GM12878 (cell line): Measurements from ENCODE around the gene KRT80. TPM values are rescaled to one million over a fixed set of nuclear protein-coding genes. Genes with fewer than 3 reads are reported as not detected.

Experiments used
- ATAC-seq: fragments of 200-7000 bp; cut with Tn5 transposase; 3 replicates; pipeline ENCODE4 v1.9.1; 2020; ENCODE audit warnings: mild to moderate bottlenecking, moderate library complexity
- BruUV-seq: library from RNA; stranded (reverse); fragments of 400-500 nt; replicated peaks from 2 replicates; lab custom pipeline; 2021; lab: Mats Ljungman, UMichigan
- CTCF ChIA-PET: fragments of 300-600 bp; sonication (Branson Sonifier 250); formaldehyde crosslinking; extraction: SDS; loops from one replicate; lab custom pipeline; 2021; ENCODE audit warnings: inconsistent platforms; lab: Yijun Ruan, JAX
- POLR2A ChIA-PET: fragments of 350-600 bp; formaldehyde crosslinking; extraction: SDS; loops from one replicate; lab custom pipeline; 2021; ENCODE audit warnings: inconsistent platforms; lab: Charles Lee
- RAD21 ChIA-PET: fragments of 300-600 bp; sonication (Branson Sonifier 250); formaldehyde crosslinking; loops from one replicate; lab custom pipeline; 2023; ENCODE audit warnings: antibody characterized with exemption; ENCODE audit not compliant: unreplicated experiment; lab: Charles Lee
- SMC1A ChIA-PET: fragments of 300-600 bp; sonication (Branson Sonifier 250); formaldehyde crosslinking; loops from one replicate; lab custom pipeline; 2023; ENCODE audit not compliant: unreplicated experiment, uncharacterized antibody; lab: Charles Lee
- DNase-seq: peaks from one replicate; pipeline ENCODE4 v3.0.0-alpha.2; 2011; ENCODE audit warnings: low read depth, low spot score
- FAIRE-seq: peaks from 3 replicates; lab custom pipeline; 2011; peaks lifted over from hg19 to GRCh38; lab: Jason Lieb, UNC
- H2AFZ ChIP-seq: 2 replicates; pipeline ENCODE4 v1.6.0; 2011; ENCODE audit warnings: low read depth, low read length, control low read depth; ENCODE audit not compliant: control insufficient read depth
- H3K27ac ChIP-seq: 2 replicates; pipeline ENCODE4 v1.5.1; 2011; ENCODE audit warnings: control low read depth; ENCODE audit not compliant: control insufficient read depth, insufficient read depth
- H3K27me3 ChIP-seq, 2 experiments: replicated peaks in 1 of 2; 2 replicates each; pipeline versions ENCODE4 v1.6.0 to v1.6.1; 2011; ENCODE audit warnings: low read length in 1 of 2; ENCODE audit not compliant: control insufficient read depth in 2 of 2, insufficient read depth in 2 of 2
- H3K36me3 ChIP-seq, 2 experiments: 2 replicates each; pipeline ENCODE4 v1.5.1; 2011; ENCODE audit warnings: low read length in 1 of 2; ENCODE audit not compliant: control insufficient read depth in 2 of 2, insufficient read depth in 2 of 2
- H3K4me1 ChIP-seq: 2 replicates; pipeline ENCODE4 v1.6.1; 2011; ENCODE audit warnings: mild to moderate bottlenecking, low read length, moderate library complexity, mixed read lengths; ENCODE audit not compliant: control insufficient read depth, insufficient read depth
- H3K4me2 ChIP-seq: 2 replicates; pipeline ENCODE4 v1.6.0; 2011; ENCODE audit warnings: control low read depth; ENCODE audit not compliant: control insufficient read depth, insufficient read depth
- H3K4me3 ChIP-seq: fragments of 200-600 bp; sonication (generic); 2 replicates; pipeline ENCODE4 v1.5.1; 2016
- H3K79me2 ChIP-seq: 2 replicates; pipeline ENCODE4 v1.6.0; 2011; ENCODE audit warnings: low read length; ENCODE audit not compliant: control insufficient read depth, insufficient read depth
- H3K9ac ChIP-seq: 2 replicates; pipeline ENCODE4 v1.8.0; 2011; ENCODE audit warnings: low read length, control low read depth, mixed read lengths; ENCODE audit not compliant: control insufficient read depth, insufficient read depth
- H3K9me3 ChIP-seq: replicated peaks from 3 replicates; pipeline ENCODE4 v1.5.1; 2011; ENCODE audit warnings: mild to moderate bottlenecking, low read length; ENCODE audit not compliant: control insufficient read depth, insufficient read depth
- H4K20me1 ChIP-seq: 2 replicates; pipeline ENCODE4 v1.6.0; 2011; ENCODE audit not compliant: control insufficient read depth, insufficient read depth
- BHLHE40 ChIP-seq, 2 experiments: fragments of 450-650 bp in 1 of 2; IDR thresholded peaks; 2 replicates each; pipeline ENCODE4 v1.6.1; 2011 to 2017; ENCODE audit warnings: low read depth in 2 of 2, borderline replicate concordance in 1 of 2, improper control_type of control experiment in 1 of 2, low read length in 1 of 2, mild to moderate bottlenecking in 1 of 2
- CREB1 ChIP-seq: IDR thresholded peaks from 2 replicates; pipeline ENCODE4 v1.6.1; 2012; ENCODE audit warnings: low read depth, mild to moderate bottlenecking, inconsistent platforms
- CREM ChIP-seq: IDR thresholded peaks from 2 replicates; pipeline ENCODE4 v1.6.1; 2014; ENCODE audit warnings: antibody characterized with exemption, low read depth
- MLLT1 ChIP-seq: fragments of 450-650 bp; IDR thresholded peaks from 2 replicates; pipeline ENCODE4 v1.6.1; 2016; ENCODE audit warnings: mild to moderate bottlenecking
- NKRF ChIP-seq: fragments of 450-650 bp; conservative IDR thresholded peaks from 2 replicates; pipeline ENCODE4 v1.6.1; 2017; ENCODE audit warnings: mild to moderate bottlenecking, moderate library complexity
- NRF1 ChIP-seq: conservative IDR thresholded peaks from 2 replicates; pipeline ENCODE4 v1.6.1; 2011; ENCODE audit warnings: mild to moderate bottlenecking, low read depth, low read length, improper control_type of control experiment
- PKNOX1 ChIP-seq: fragments of 450-650 bp; IDR thresholded peaks from 2 replicates; pipeline ENCODE4 v1.6.1; 2016; ENCODE audit warnings: mild to moderate bottlenecking
- POLR2A ChIP-seq: IDR thresholded peaks from 2 replicates; pipeline ENCODE4 v1.6.1; 2011; ENCODE audit warnings: low read depth, mild to moderate bottlenecking, low read length
- POU2F2 ChIP-seq: IDR thresholded peaks from 3 replicates; pipeline ENCODE4 v1.6.1; 2011; ENCODE audit warnings: low read depth, mild to moderate bottlenecking, low read length, borderline replicate concordance
- RBBP5 ChIP-seq: fragments of 200-600 bp; sonication (generic); conservative IDR thresholded peaks from 2 replicates; pipeline ENCODE4 v1.6.1; 2016
- SIX5 ChIP-seq: IDR thresholded peaks from 2 replicates; pipeline ENCODE4 v1.6.1; 2011; ENCODE audit warnings: mild to moderate bottlenecking, low read depth, low read length, moderate library complexity; ENCODE audit not compliant: severe bottlenecking
- SPI1 ChIP-seq: IDR thresholded peaks from 2 replicates; pipeline ENCODE4 v1.6.1; 2011; ENCODE audit warnings: low read depth, mild to moderate bottlenecking, low read length, moderate library complexity, borderline replicate concordance; ENCODE audit not compliant: insufficient read depth
- USF1 ChIP-seq: IDR thresholded peaks from 2 replicates; pipeline ENCODE4 v1.6.1; 2011; ENCODE audit warnings: borderline replicate concordance, low read depth, mild to moderate bottlenecking, moderate library complexity, mixed read lengths, low read length; ENCODE audit not compliant: insufficient read depth; ENCODE audit errors: extremely low read length
- WRNIP1 ChIP-seq: IDR thresholded peaks from 2 replicates; pipeline ENCODE4 v1.6.1; 2011; ENCODE audit warnings: low read depth, low read length, improper control_type of control experiment, borderline replicate concordance
- YY1 ChIP-seq: IDR thresholded peaks from 2 replicates; pipeline ENCODE4 v1.6.1; 2011; ENCODE audit warnings: low read depth, mild to moderate bottlenecking, low read length
- ZNF24 ChIP-seq: fragments of 450-650 bp; IDR thresholded peaks from 2 replicates; pipeline ENCODE4 v1.6.1; 2017; ENCODE audit warnings: antibody characterized with exemption, mild to moderate bottlenecking
- WGBS: methylation state at CpG from one replicate; pipeline ENCODE4 v1.1.6; 2016; ENCODE audit warnings: low lambda C conversion rate; ENCODE audit not compliant: insufficient replicate concordance, insufficient coverage; ENCODE audit errors: missing lambda C conversion rate; 5-methylcytosine and 5-hydroxymethylcytosine counted together
- in situ Hi-C: fragments of 300-500 bp; cut with MboI; formaldehyde crosslinking; loops from 9 replicates; pipeline ENCODE4 v1.14.3; 2018; ENCODE audit warnings: mixed read lengths
- intact Hi-C: fragments of 100-400 bp; cut with micrococcal nuclease; formaldehyde crosslinking; loops from one replicate; pipeline ENCODE4 v1.14.2; 2022; ENCODE audit not compliant: unreplicated experiment
- polyA plus RNA-seq, 11 experiments: library from polyadenylated mRNA; depleted of rRNA in 4 of 11; unstranded in 6 of 11; stranded (reverse) in 5 of 11; fragments of >200 nt; fragmentation: Nextera tagmentation in 4 of 11; fragmentation: Illumina TruSeq in 1 of 11; extraction: Ambion mirVana in 4 of 11; extraction: Trizol in 1 of 11; gene quantifications; 1 replicate in 1 of 11; 2 replicates in 10 of 11; pipeline versions ENCODE4 v1.2.1 to v1.2.3, GENCODE V29; 2011 to 2016; ENCODE audit warnings: inconsistent platforms in 2 of 11, missing spikeins in 2 of 11, low read depth in 1 of 11
- total RNA-seq, 4 experiments: library from RNA; depleted of rRNA in 3 of 4; stranded (reverse); fragments of >200 nt in 3 of 4; fragmentation: Illumina TruSeq in 1 of 4; extraction: Trizol in 1 of 4; gene quantifications; 2 replicates each; pipeline versions ENCODE4 v1.2.1 to v1.2.3, GENCODE V29; 2013 to 2021

KRT80 gene
- total and polyA plus RNA-seq, 10 of the 15 experiments (the other 5 are each of a cell fraction or from before 2014, with no cell fraction given) = 0.01 TPM; not detected in 9

- TF ChIP-seq MLLT1 (no peak), BHLHE40 (IDR thresholded peaks at IDR 0.05; ENCODE audit: borderline replicate concordance in 1 of 2, low read depth in 2 of 2, low read length in 1 of 2) (no peak)
Measured at GRCh38 chr12:52233462-52234207, 41.8 kb upstream of the KRT80 start (continued).

GRCh38 chr12:52232674-52233461 is 41.1 kb upstream of the KRT80 start, which contains the start of gene KRT7:
KRT7 (plus strand) TSS chr12:52233243; CDS start chr12:52233297, 54 bp downstream.
- Histone ChIP-seq H3K4me2 (no peak within 1 kb of the TSS), H3K9ac (no peak within 1 kb of the TSS), H3K9me3 (no peaks in the 10 kb centered on the region), H3K4me1 (no peaks in the 10 kb centered on the region), H3K36me3 (no peaks in the 10 kb centered on the region), H3K79me2 (no peaks in the 10 kb centered on the region), H3K27ac (no peak within 1 kb of the TSS), H3K27me3 (peaks cover 7 to 17% of the 10 kb centered on the region in 2 experiments; a peak in 3 of 4 replicates), H2AFZ (no peak within 1 kb of the TSS), H3K4me3 (no peak within 1 kb of the TSS), H4K20me1 (no peaks in the 10 kb centered on the region)
- no TSS peak for BruUV-seq
- no peak for FAIRE-seq
- intact Hi-C loops (no loop called here), in situ Hi-C loops (no loop called here)
- RAD21 ChIA-PET = no interaction called here
- ATAC-seq = no peak
- CTCF ChIA-PET = no interaction called here
- DNase-seq = no peak
- WGBS = 21% methylated on average over 42 of the region's 58 CpGs
- POLR2A ChIA-PET = no interaction called here
- SMC1A ChIA-PET = no interaction called here
- TF ChIP-seq ZNF24 (no peak), SIX5 (no peak), PKNOX1 (no peak), SPI1 (no peak), CREM (no peak), RBBP5 (no peak), POU2F2 (no peak), NRF1 (no peak), CREB1 (no peak), NKRF (no peak), POLR2A (no peak), WRNIP1 (no peak), YY1 (no peak), USF1 (no peak)
